Measurements from ENCODE around the gene LY9. TPM values are rescaled to one million over a fixed set of nuclear protein-coding genes. Genes with fewer than 3 reads are reported as not detected.

LY9 gene
- total and polyA plus RNA-seq, 9 donors = 0.15 to 2.9 (median 0.45) TPM; not detected in 2

GRCh38 chr1:160823296-160823695 is 27.3 kb downstream of the LY9 start:
- no peaks in the 10 kb centered on the region for H3K36me3 ChIP-seq
- DNase-seq = no peak
- H3K4me3 ChIP-seq = no peak overlapping the region
- intact Hi-C loops (cut with DNase I) = no loop called here
- H3K27me3 ChIP-seq = no peaks in the 10 kb centered on the region
- no peaks in the 10 kb centered on the region for H3K9me3 ChIP-seq
- no peaks in the 10 kb centered on the region for H3K4me1 ChIP-seq (ENCODE audit: insufficient read depth)
- H3K27ac ChIP-seq = no peak overlapping the region
- WGBS, 3 donors = 52 to 61% (median 54%) methylated on average over 3 of the region's 3 CpGs
- TF ChIP-seq POLR2A (IDR thresholded peaks at IDR 0.05) (no peak), EP300 (IDR thresholded peaks at IDR 0.05) (no peak)

GRCh38 chr1:160826546-160826945 is 30.6 kb downstream of the LY9 start:
- WGBS, 3 donors = 88 to 98% (median 95%) methylated on average over 1 of the region's 1 CpG
- Histone ChIP-seq H3K4me3 (no peak overlapping the region), H3K4me1 (ENCODE audit: insufficient read depth) (no peaks in the 10 kb centered on the region), H3K27ac (no peak overlapping the region), H3K9me3 (no peaks in the 10 kb centered on the region), H3K36me3 (no peaks in the 10 kb centered on the region), H3K27me3 (no peaks in the 10 kb centered on the region)
- DNase-seq = no peak
- TF ChIP-seq EP300 (IDR thresholded peaks at IDR 0.05) (no peak), POLR2A (IDR thresholded peaks at IDR 0.05) (no peak), CTCF (IDR thresholded peaks at IDR 0.05) (no peak)
- intact Hi-C loops (cut with DNase I) = no loop called here

DNA sequence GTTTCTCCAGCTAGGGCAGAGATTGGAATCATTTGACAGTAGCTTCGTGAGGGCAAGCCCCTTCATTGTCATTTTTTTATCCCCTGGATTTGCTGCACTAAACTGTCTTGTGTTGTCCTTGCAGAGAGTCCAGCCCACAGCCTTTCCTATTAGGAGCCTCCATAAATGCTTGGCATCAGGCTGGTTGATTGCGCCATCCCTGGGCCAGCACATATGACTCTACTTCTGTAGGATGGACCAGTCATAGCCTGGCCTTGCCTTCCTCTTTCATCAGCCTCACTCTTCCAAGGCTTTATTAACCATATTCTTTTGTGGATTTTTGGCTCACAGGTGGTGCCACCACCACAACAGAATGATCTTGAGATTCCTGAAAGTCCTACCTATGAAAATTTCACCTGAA is 31.4 kb downstream of the LY9 start:
- Histone ChIP-seq H3K9me3 (no peaks in the 10 kb centered on the region), H3K4me3 (no peak overlapping the region), H3K27me3 (no peaks in the 10 kb centered on the region), H3K27ac (no peak overlapping the region), H3K4me1 (ENCODE audit: insufficient read depth) (no peaks in the 10 kb centered on the region), H3K36me3 (no peaks in the 10 kb centered on the region)
- WGBS, 3 donors = 94 to 98% (median 95%) methylated on average over 2 of the region's 2 CpGs
- no peak for DNase-seq
- TF ChIP-seq POLR2A (IDR thresholded peaks at IDR 0.05) (no peak), EP300 (IDR thresholded peaks at IDR 0.05) (no peak), CTCF (IDR thresholded peaks at IDR 0.05) (no peak)
- intact Hi-C loops (cut with DNase I) = no loop called here

- intact Hi-C loops (cut with DNase I) = loop anchor here in 1 of 4 donors (5.0 to 10.0 kb wide), 2 partner anchors 102 to 265 kb away; partner anchors contain the start of gene KLHDC9
- 77 to 95% (median 92%) methylated on average over 1 of the region's 1 CpG for WGBS, 3 donors
- H3K4me1 ChIP-seq (ENCODE audit: insufficient read depth) = no peaks in the 10 kb centered on the region
- DNase-seq = no peak
- TF ChIP-seq POLR2A (IDR thresholded peaks at IDR 0.05) = no peak
- no peak for TF ChIP-seq EP300 (IDR thresholded peaks at IDR 0.05)
- no peak for TF ChIP-seq CTCF (IDR thresholded peaks at IDR 0.05)
- H3K9me3 ChIP-seq = no peaks in the 10 kb centered on the region
- H3K27me3 ChIP-seq = no peaks in the 10 kb centered on the region
- no peak overlapping the region for H3K4me3 ChIP-seq
- no peaks in the 10 kb centered on the region for H3K36me3 ChIP-seq
- no peak overlapping the region for H3K27ac ChIP-seq
Observed at GRCh38 chr1:160829766-160830165, 33.8 kb downstream of the LY9 start.

- intact Hi-C loops (cut with DNase I) = loop anchor here in 1 of 4 donors (5.0 to 10.0 kb wide), 2 partner anchors 103 to 264 kb away; partner anchors contain the start of gene KLHDC9
- H3K27ac ChIP-seq = no peak overlapping the region
- TF ChIP-seq CTCF (IDR thresholded peaks at IDR 0.05) = no peak
- no peak for TF ChIP-seq EP300 (IDR thresholded peaks at IDR 0.05)
- no peak for TF ChIP-seq POLR2A (IDR thresholded peaks at IDR 0.05)
- DNase-seq = peak; percentile 36 to 73 (median 45)
- H3K36me3 ChIP-seq = no peaks in the 10 kb centered on the region
- no peak overlapping the region for H3K4me3 ChIP-seq
- 54 to 63% (median 55%) methylated on average over 8 of the region's 8 CpGs for WGBS, 3 donors
- no peaks in the 10 kb centered on the region for H3K27me3 ChIP-seq
- no peaks in the 10 kb centered on the region for H3K4me1 ChIP-seq (ENCODE audit: insufficient read depth)
- no peaks in the 10 kb centered on the region for H3K9me3 ChIP-seq
Observed at GRCh38 chr1:160830321-160831153, 34.6 kb downstream of the LY9 start.

Data from ovary (tissue), 9 donors.